CD4-positive, alpha-beta T cell (primary cell): ENCODE results near the gene SYT11. TPM values are rescaled to one million over a fixed set of nuclear protein-coding genes. Genes with fewer than 3 reads are reported as not detected.
"Not testable (repeated sequence)": the region's sequence is repeated elsewhere in the genome, so short reads cannot be mapped to it uniquely, and the experiment has no call there.

Experiments
- ATAC-seq: fragments of 200-7000 bp; cut with Tn5 transposase; one replicate; pipeline ENCODE4 v1.10.0; 2022; ENCODE audit warnings: mild to moderate bottlenecking; ENCODE audit not compliant: poor library complexity
- CTCF ChIA-PET: fragments of 350-600 bp; sonication (Branson Sonifier 250); formaldehyde crosslinking; loops from one replicate; lab custom pipeline; 2021; ENCODE audit warnings: antibody characterized with exemption, inconsistent platforms; lab: Charles Lee
- POLR2A ChIA-PET: fragments of 350-600 bp; sonication (Branson Sonifier 250); formaldehyde crosslinking; loops from one replicate; lab custom pipeline; 2021; ENCODE audit warnings: antibody characterized with exemption, inconsistent platforms; lab: Charles Lee
- DNase-seq, 14 experiments: peaks; one replicate each; pipeline ENCODE4 v3.0.0-alpha.2; 2013 to 2020; ENCODE audit warnings: mixed read lengths in 2 of 14
- H3K27ac ChIP-seq, 2 donors: one replicate each; pipeline versions ENCODE4 v1.5.1 to v1.7.0; 2013; ENCODE audit warnings: low read length in 2 of 2, low read depth in 1 of 2, mild to moderate bottlenecking in 1 of 2
- H3K27me3 ChIP-seq, 2 experiments: 1 replicate in 1 of 2; 2 replicates in 1 of 2; pipeline versions ENCODE4 v1.6.1 to v1.7.0; 2013; ENCODE audit warnings: low read length in 2 of 2, control low read depth in 1 of 2, mild to moderate bottlenecking in 1 of 2, moderate library complexity in 1 of 2; ENCODE audit not compliant: insufficient read depth in 2 of 2, control insufficient read depth in 1 of 2
- H3K36me3 ChIP-seq: one replicate; pipeline ENCODE4 v1.6.1; 2013; ENCODE audit warnings: low read length, control low read depth; ENCODE audit not compliant: insufficient read depth
- H3K4me1 ChIP-seq: one replicate; pipeline ENCODE4 v1.6.1; 2013; ENCODE audit warnings: low read length, control low read depth; ENCODE audit not compliant: insufficient read depth
- H3K4me3 ChIP-seq: one replicate; pipeline ENCODE4 v1.5.1; 2013; ENCODE audit warnings: mild to moderate bottlenecking, low read length, moderate library complexity
- H3K9me3 ChIP-seq, 2 experiments: 1 replicate in 1 of 2; 2 replicates in 1 of 2; pipeline versions ENCODE4 v1.6.1 to v1.7.0; 2013; ENCODE audit warnings: low read length in 2 of 2, mild to moderate bottlenecking in 2 of 2, control low read depth in 1 of 2, moderate library complexity in 1 of 2; ENCODE audit not compliant: control insufficient read depth in 1 of 2, insufficient read depth in 1 of 2
- H3K27ac Mint-ChIP-seq: one replicate; pipeline ENCODE4 v1.8.0; 2020; ENCODE audit warnings: mixed read lengths
- H3K27me3 Mint-ChIP-seq: one replicate; pipeline ENCODE4 v1.8.0; 2021; ENCODE audit warnings: mixed read lengths
- H3K36me3 Mint-ChIP-seq: one replicate; pipeline ENCODE4 v1.8.0; 2021; ENCODE audit warnings: low read depth, mixed read lengths
- H3K4me1 Mint-ChIP-seq: one replicate; pipeline ENCODE4 v1.8.0; 2021; ENCODE audit warnings: low read depth, mixed read lengths
- H3K4me3 Mint-ChIP-seq: one replicate; pipeline ENCODE4 v1.8.0; 2020; ENCODE audit warnings: mild to moderate bottlenecking, mixed read lengths
- H3K9me3 Mint-ChIP-seq: one replicate; pipeline ENCODE4 v1.8.0; 2020; ENCODE audit warnings: mixed read lengths
- CTCF ChIP-seq: fragments of 200-600 bp; IDR thresholded peaks from one replicate; pipeline ENCODE4 v1.8.0; 2022; ENCODE audit warnings: antibody characterized with exemption, mild to moderate bottlenecking
- intact Hi-C, 2 experiments: fragments of 100-400 bp; cut with DNase I in 1 of 2; cut with micrococcal nuclease in 1 of 2; formaldehyde crosslinking; loops; one replicate each; pipeline versions ENCODE4 v1.15.1 to v1.9.0; 2023 to 2025; cut with DNase I, micrococcal nuclease
- total RNA-seq, 174 experiments: library from RNA in 2 of 174; stranded (reverse) in 2 of 174; gene quantifications; one replicate each; pipeline ENCODE4 v1.2.3 and lab custom pipeline; 2021 to 2026

SYT11 gene
- total RNA-seq, 2 experiments from 2014 or later = 6.1 to 6.3 TPM

- Histone ChIP-seq H3K4me1 (peaks cover 12% of the 10 kb centered on the region), H3K9me3 (no peaks in the 10 kb centered on the region), H3K36me3 (no peaks in the 10 kb centered on the region), H3K27me3 (no peaks in the 10 kb centered on the region), H3K27ac (no peak overlapping the region), H3K4me3 (no peak overlapping the region)
- no peak overlapping the region for H3K4me3 Mint-ChIP-seq
- no peak for TF ChIP-seq CTCF
- POLR2A ChIA-PET = no interaction called here
- H3K9me3 Mint-ChIP-seq = no peaks in the 10 kb centered on the region
- intact Hi-C loops = loop anchor here in 1 of 2 experiments (5.0 kb wide), 1 partner anchor 33 kb away; the partner anchor contains the start of genes GON4L and SYT11
- DNase-seq (no peak), ATAC-seq (no peak)
- H3K27me3 Mint-ChIP-seq = no peaks in the 10 kb centered on the region
- H3K4me1 Mint-ChIP-seq = peaks cover 15% of the 10 kb centered on the region
- no peaks in the 10 kb centered on the region for H3K36me3 Mint-ChIP-seq
- no peak overlapping the region for H3K27ac Mint-ChIP-seq
- CTCF ChIA-PET = no interaction called here
These were observed 30.9 kb downstream of the SYT11 start for GRCh38 chr1:155890251-155890650.

- H3K36me3 ChIP-seq = peaks cover 8% of the 10 kb centered on the region
- no peak overlapping the region for H3K4me3 ChIP-seq
- peaks cover 5% of the 10 kb centered on the region for H3K36me3 Mint-ChIP-seq
- H3K27ac Mint-ChIP-seq = peak overlapping the region; percentile 79
- intact Hi-C loops = loop anchor here in 1 of 2 experiments (5.0 kb wide), 1 partner anchor 35 kb away; the partner anchor contains the start of genes GON4L and SYT11
- no peak overlapping the region for H3K27ac ChIP-seq
- no peak for DNase-seq
- no peak overlapping the region for H3K4me3 Mint-ChIP-seq
- H3K27me3 ChIP-seq = no peaks in the 10 kb centered on the region
- no peaks in the 10 kb centered on the region for H3K27me3 Mint-ChIP-seq
- H3K9me3 ChIP-seq = no peaks in the 10 kb centered on the region
- POLR2A ChIA-PET = interaction anchor here (1.2 to 1.6 kb wide), 2 partner anchors 13 to 36 kb away, joined by 4 to 6 read pairs; partner anchors contain the start of gene GON4L
- TF ChIP-seq CTCF = no peak
- peaks cover 19% of the 10 kb centered on the region for H3K4me1 Mint-ChIP-seq
- no peak for ATAC-seq
- peaks cover 12% of the 10 kb centered on the region for H3K4me1 ChIP-seq
- CTCF ChIA-PET = interaction anchor here (1.5 kb wide), 1 partner anchor 97 kb away, joined by 4 read pairs; no protein-coding TSS in a partner anchor
- no peaks in the 10 kb centered on the region for H3K9me3 Mint-ChIP-seq
These were observed 33.4 kb downstream of the SYT11 start for GRCh38 chr1:155892796-155893195.

- CTCF ChIA-PET = interaction anchor here (1.5 kb wide), 1 partner anchor 96 kb away, joined by 4 read pairs; no protein-coding TSS in a partner anchor
- DNase-seq = peak in 10 of 14 experiments; percentile 4 to 66 (median 15)
- intact Hi-C loops = loop anchor here in 1 of 2 experiments (5.0 kb wide), 1 partner anchor 36 kb away; the partner anchor contains the start of genes GON4L and SYT11
These were observed 34.2 kb downstream of the SYT11 start for GRCh38 chr1:155893389-155894142.

GRCh38 chr1:155895617-155896016, 36.2 kb downstream of the SYT11 start:
- H3K9me3 Mint-ChIP-seq, H3K27ac Mint-ChIP-seq, H3K27me3 Mint-ChIP-seq, H3K27me3 ChIP-seq, H3K4me3 ChIP-seq, H3K27ac ChIP-seq, intact Hi-C loops, ATAC-seq, H3K4me3 Mint-ChIP-seq, H3K9me3 ChIP-seq, DNase-seq: not testable (repeated sequence)
- peaks cover 12% of the 10 kb centered on the region for H3K4me1 ChIP-seq
- CTCF ChIA-PET = interaction anchor here (1.0 kb wide), 1 partner anchor 329 kb away, joined by 4 read pairs; no protein-coding TSS in a partner anchor
- peaks cover 34% of the 10 kb centered on the region for H3K36me3 ChIP-seq
- POLR2A ChIA-PET = interaction anchor here (0.6 kb wide), 1 partner anchor 66 kb away, joined by 4 read pairs; no protein-coding TSS in a partner anchor
- Mint-ChIP-seq H3K4me1 (peaks cover 21% of the 10 kb centered on the region), H3K36me3 (peaks cover 32% of the 10 kb centered on the region)

More at GRCh38 chr1:155893389-155894142, 34.2 kb downstream of the SYT11 start:
- Histone ChIP-seq H3K27me3 (no peaks in the 10 kb centered on the region), H3K27ac (no peak overlapping the region), H3K4me3 (no peak overlapping the region), H3K4me1 (peaks cover 12% of the 10 kb centered on the region), H3K36me3 (peaks cover 15% of the 10 kb centered on the region), H3K9me3 (no peaks in the 10 kb centered on the region)
- peak; percentile 98 for ATAC-seq
- H3K27ac Mint-ChIP-seq = peak overlapping the region; percentile 79
- peaks cover 21% of the 10 kb centered on the region for H3K4me1 Mint-ChIP-seq
- POLR2A ChIA-PET = interaction anchor here (0.6 to 1.6 kb wide), 5 partner anchors 10 to 148 kb away, joined by 3 to 6 read pairs (median 4); partner anchors contain the start of genes GON4L and SYT11
- no peak for TF ChIP-seq CTCF
- H3K36me3 Mint-ChIP-seq = peaks cover 12% of the 10 kb centered on the region
- peak overlapping the region; percentile 11 for H3K4me3 Mint-ChIP-seq
- H3K9me3 Mint-ChIP-seq = no peaks in the 10 kb centered on the region
- no peaks in the 10 kb centered on the region for H3K27me3 Mint-ChIP-seq

GRCh38 chr1:155896476-155896875, 37.1 kb downstream of the SYT11 start:
- peaks cover 12% of the 10 kb centered on the region for H3K4me1 ChIP-seq
- DNase-seq, H3K27me3 Mint-ChIP-seq, ATAC-seq, H3K27ac Mint-ChIP-seq, H3K9me3 Mint-ChIP-seq, POLR2A ChIA-PET, H3K4me3 Mint-ChIP-seq, H3K9me3 ChIP-seq, H3K27me3 ChIP-seq, H3K4me3 ChIP-seq, H3K27ac ChIP-seq, CTCF ChIA-PET, intact Hi-C loops: not testable (repeated sequence)
- H3K36me3 ChIP-seq = peaks cover 42% of the 10 kb centered on the region
- peaks cover 41% of the 10 kb centered on the region for H3K36me3 Mint-ChIP-seq
- H3K4me1 Mint-ChIP-seq = peaks cover 21% of the 10 kb centered on the region
